KOPT-K1 (cell line): Measurements from ENCODE around the gene EPS8L1.
"Not testable (repeated sequence)": the region's sequence is repeated elsewhere in the genome, so short reads cannot be mapped to it uniquely, and the experiment has no call there.

Source experiments
- H3K27ac ChIP-seq: fragments of 200-600 bp; sonication (generic); 2 replicates; pipeline ENCODE4 v1.5.1; 2016; ENCODE audit warnings: antibody characterized with exemption, mild to moderate bottlenecking, low read depth, low read length; ENCODE audit not compliant: poor library complexity, severe bottlenecking
- H3K36me3 ChIP-seq: fragments of 200-600 bp; sonication (generic); 2 replicates; pipeline ENCODE4 v1.5.1; 2017; ENCODE audit warnings: antibody characterized with exemption, mild to moderate bottlenecking, low read length, moderate library complexity; ENCODE audit not compliant: insufficient read depth
- H3K9me3 ChIP-seq: fragments of 200-600 bp; sonication (generic); 2 replicates; pipeline ENCODE4 v1.5.1; 2017; ENCODE audit warnings: antibody characterized with exemption, low read length, mild to moderate bottlenecking; ENCODE audit not compliant: insufficient read depth, poor library complexity, severe bottlenecking

The EPS8L1 gene

DNA sequence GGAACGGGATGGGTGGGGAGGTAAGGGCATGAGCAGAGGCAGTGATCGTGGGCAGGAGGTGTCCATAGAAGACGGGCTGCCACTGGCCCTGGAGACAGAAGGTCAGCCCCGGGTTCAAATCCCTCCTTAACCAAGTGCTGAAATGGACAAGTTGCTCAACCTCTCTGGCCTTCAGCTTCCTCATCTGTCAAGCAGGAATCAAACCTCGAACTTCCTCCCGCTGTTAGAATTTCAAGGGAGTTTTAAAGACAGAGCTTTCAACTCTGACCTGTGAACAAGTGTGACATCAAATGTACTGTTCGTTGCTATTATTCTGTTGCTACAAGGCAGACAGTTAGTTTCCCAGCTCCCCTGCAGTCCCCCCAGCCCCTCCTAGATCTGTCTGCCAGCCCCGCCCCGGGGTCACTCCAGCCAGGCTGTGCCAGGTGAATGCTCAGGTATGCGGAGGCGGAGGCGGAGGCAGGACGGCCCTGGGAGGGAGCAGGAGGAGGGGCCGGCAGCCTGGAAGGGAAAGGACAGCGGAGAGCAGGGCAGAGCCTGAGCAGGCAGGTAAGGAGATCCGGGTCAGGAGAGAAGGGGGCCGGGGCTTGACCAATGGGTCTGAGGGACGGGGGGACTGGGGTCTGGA, at the start of gene EPS8L1:
Gene EPS8L1, plus strand, starts transcription at position 499 of the 628 bp plus-strand sequence. CDS start 576 bp downstream, outside the sequence.
- Histone ChIP-seq H3K27ac (no peak within 1 kb of the TSS), H3K36me3 (no peaks in the 10 kb centered on the region), H3K9me3 (no peaks in the 10 kb centered on the region)

GRCh38 chr19:55027140-55027471, 48.6 kb upstream of the EPS8L1 start:
- not testable (repeated sequence) for H3K36me3 ChIP-seq
- peaks cover 16% of the 10 kb centered on the region for H3K9me3 ChIP-seq

DNA sequence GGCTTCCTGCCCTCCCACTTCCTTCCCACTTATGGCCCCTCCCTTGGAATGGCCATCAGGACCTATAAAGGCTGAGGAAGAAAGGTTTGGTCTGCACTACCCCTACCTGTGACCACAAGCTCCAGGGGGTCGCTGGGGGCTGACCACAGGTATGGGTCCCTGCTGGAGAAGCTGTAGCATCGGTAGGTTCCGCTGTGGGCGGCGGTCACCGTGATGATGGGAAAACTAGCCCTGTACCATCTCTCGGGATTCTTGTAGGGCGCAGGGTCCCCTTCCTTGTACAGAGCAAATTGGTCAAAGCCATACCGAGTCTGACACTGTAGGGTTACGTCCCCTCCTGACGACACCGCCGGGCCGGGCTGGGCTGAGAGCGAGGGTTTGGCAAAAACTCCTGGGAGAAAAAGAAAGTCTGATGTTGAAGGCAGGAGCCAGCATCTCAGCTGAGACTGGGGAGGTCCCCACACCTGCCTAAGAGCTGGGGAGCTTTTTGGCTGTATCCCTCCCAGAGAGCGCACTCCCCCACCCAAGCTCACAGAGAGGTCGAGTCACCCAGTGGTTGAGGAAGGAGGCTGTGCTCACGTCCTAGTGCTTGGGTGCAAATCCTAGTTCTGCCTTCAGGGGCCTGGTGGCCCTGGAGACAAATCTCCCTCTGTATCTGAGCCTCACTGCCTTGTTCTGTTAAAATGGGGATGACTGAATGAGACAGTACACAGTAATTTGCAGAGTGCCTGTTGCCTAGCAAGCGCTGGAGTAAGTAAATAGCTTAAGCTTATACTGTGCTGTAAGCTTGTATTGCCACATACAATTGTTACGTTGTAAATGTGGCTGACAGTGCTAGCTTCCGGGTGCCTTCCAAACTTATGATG, 48.0 kb upstream of the EPS8L1 start:
- Histone ChIP-seq H3K27ac (no peak overlapping the region), H3K36me3 (no peaks in the 10 kb centered on the region)

More at GRCh38 chr19:55027140-55027471, 48.6 kb upstream of the EPS8L1 start:
- not testable (repeated sequence) for H3K27ac ChIP-seq

DNA sequence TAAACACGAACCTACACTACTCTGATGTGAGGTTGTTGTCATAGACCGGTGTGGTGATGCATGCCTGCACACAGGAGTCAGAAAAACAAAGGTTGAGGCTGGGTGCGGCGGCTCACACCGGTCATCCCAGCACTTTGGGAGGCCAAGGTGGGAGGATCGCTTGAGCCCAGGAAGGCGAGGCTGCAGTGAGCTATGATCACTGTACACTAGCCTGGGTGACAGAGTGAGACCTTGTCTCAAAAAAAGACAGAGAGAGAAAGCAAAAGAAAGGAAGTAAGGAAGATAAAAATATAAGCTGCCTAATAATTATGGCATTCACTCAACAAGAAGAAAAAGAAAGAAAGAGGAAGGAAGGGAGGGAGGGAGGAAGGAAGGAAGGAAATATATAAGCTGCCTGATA, 46.9 kb upstream of the EPS8L1 start:
- Histone ChIP-seq H3K9me3 (peaks cover 7% of the 10 kb centered on the region), H3K27ac (no peak overlapping the region), H3K36me3 (no peaks in the 10 kb centered on the region)

More for the DNA sequence above, 48.0 kb upstream of the EPS8L1 start:
- peaks cover 15% of the 10 kb centered on the region for H3K9me3 ChIP-seq

DNA sequence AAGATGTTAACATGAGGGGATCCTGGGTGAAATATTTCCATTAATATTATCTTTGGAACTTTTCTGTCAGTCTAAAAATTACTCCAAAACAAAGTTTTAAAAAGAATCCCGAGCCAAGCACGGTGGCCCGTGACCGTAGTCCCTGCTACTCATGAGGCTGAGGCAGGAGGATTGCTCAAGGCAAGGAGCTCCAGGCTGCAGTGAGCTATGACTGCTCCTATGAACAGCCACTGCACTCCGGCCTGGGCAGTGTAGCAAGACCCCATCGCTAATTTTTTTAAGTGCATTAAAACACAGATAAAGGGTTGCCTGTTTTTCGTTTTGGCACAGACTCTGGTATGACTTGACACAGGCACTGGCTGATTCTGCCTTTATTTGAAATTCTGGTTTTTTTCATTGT, 44.5 kb upstream of the EPS8L1 start:
- Histone ChIP-seq H3K27ac (no peak overlapping the region), H3K9me3 (peaks cover 3% of the 10 kb centered on the region), H3K36me3 (no peaks in the 10 kb centered on the region)

DNA sequence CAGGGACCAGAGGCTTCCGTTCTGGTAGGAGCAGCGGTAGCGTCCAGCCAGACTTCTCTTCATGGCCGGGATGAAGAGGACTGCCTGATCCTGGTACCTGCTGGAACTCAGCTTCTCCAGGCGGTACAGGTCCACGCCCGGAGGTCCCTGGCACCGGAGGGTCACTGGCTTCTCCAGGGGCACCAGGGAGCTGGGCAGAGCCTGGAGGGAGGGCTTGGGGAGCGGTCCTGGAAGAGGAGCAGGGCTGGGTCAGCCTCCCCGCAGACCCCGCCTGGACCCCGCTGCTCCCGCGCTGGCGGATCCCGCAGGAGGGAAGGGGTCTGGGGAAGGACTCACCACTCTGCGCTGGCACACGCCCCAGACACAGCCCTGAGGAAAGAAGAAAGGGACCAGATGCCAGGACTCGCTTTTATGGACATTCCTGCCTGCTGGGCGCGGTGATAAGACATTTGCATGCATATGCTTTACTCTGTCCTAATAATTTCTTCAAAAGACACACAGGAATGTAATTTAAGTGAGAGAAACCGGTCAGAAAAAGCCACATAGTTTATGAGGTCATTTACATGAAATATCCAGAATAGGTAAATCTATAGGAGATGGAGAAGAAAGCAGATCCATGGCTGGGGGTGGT, 43.4 kb upstream of the EPS8L1 start:
- Histone ChIP-seq H3K36me3 (no peaks in the 10 kb centered on the region), H3K9me3 (no peaks in the 10 kb centered on the region), H3K27ac (no peak overlapping the region)

GRCh38 chr19:55032976-55033643, 42.6 kb upstream of the EPS8L1 start:
- not testable (repeated sequence) for H3K27ac ChIP-seq, H3K9me3 ChIP-seq, H3K36me3 ChIP-seq

DNA sequence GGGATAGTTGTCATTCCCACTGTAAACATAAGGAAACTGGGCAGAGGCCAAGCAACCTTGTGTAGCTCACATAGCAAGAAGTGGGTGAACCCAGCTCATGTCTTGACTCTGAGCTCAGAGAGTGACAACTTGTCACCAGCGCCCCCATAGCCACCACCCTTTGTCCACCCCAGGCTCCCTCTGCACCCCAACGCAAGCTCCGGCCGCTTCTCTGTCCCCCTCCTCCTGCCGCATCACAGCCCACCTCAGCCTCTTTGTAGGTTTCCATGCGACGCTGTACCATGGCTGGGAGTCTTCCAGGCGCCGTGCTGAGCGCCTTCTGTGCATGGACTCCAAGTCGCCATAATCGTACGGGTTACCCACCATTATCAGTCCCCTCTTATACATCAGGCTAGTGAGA, 40.9 kb upstream of the EPS8L1 start:
- H3K9me3 ChIP-seq, result no peaks in the 10 kb centered on the region
- no peaks in the 10 kb centered on the region for H3K36me3 ChIP-seq
- H3K27ac ChIP-seq, result no peak overlapping the region

- Histone ChIP-seq H3K36me3 (peaks cover under 1% of the 10 kb centered on the region; the same call in 1 of the 2 replicates), H3K27ac (no peak overlapping the region), H3K9me3 (no peaks in the 10 kb centered on the region)
Measured at GRCh38 chr19:55036058-55036457, 39.6 kb upstream of the EPS8L1 start.

GRCh38 chr19:55037603-55038002, 38.1 kb upstream of the EPS8L1 start:
- H3K27ac ChIP-seq, H3K9me3 ChIP-seq, H3K36me3 ChIP-seq: not testable (repeated sequence)

DNA sequence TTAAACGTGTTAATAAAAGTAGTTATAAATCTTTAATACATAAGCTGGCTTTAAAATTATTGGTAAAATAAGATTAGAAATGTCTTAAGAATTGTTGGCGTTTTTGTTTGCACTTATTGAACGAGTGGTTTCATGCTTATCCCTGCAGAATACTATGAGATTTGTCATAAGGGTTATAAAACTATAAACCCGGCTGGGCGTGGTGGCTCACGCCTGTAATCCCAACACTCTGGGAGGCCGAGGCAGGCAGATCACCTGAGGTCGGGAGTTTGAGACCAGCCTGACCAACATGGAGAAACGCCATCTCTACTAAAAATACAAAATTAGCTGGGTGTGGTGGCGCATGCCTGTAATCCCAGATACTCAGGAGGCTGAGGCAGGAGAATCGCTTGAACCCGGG, 35.0 kb upstream of the EPS8L1 start:
- not testable (repeated sequence) for H3K27ac ChIP-seq, H3K9me3 ChIP-seq
- H3K36me3 ChIP-seq, result peaks cover 31% of the 10 kb centered on the region

GRCh38 chr19:55041244-55041626, 34.4 kb upstream of the EPS8L1 start:
- Histone ChIP-seq H3K36me3 (peaks cover 35% of the 10 kb centered on the region), H3K27ac (no peak overlapping the region), H3K9me3 (no peaks in the 10 kb centered on the region)

DNA sequence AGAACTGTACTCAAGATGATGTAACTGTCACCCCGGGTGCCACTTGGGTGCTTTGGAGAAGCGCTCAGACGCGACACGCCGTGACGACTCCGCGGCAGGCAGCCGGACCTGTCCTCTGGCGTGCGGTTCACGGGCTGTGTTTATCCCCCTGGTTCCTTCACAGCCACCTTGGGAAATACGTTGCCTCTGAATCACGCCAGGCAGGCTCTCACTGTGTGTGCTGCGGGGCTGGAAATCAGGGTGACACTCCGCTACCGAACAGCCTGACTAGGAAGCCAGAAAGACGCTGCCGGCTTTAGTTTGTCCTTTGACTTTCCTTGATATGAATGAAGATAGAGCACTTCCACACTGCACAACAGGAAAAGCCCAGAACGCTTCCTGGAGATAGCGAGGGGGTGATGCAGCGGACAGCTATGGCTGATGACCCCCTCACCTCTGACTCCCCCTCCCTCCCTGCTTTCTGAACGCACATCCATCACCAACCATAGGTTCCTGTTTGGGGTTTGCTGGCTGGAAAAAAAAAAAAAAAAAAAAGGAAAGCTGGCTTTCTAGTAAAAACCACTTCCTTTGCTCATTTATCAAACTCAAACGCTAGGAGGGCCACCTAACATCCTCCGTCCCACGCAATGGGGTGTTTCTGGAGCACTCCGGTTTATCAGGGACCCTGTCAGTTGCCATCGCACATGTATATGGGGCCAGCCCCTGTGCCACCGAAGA, 33.9 kb upstream of the EPS8L1 start:
- H3K36me3 ChIP-seq, result peaks cover 40% of the 10 kb centered on the region
- no peaks in the 10 kb centered on the region for H3K9me3 ChIP-seq
- H3K27ac ChIP-seq, result peak overlapping the region; percentile 28

GRCh38 chr19:55042344-55042678, 33.4 kb upstream of the EPS8L1 start:
- H3K27ac ChIP-seq, result peak overlapping the region; percentile 28
- H3K9me3 ChIP-seq, result no peaks in the 10 kb centered on the region
- H3K36me3 ChIP-seq, result peaks cover 45% of the 10 kb centered on the region

- H3K27ac ChIP-seq, result peak overlapping the region; percentile 28
- no peaks in the 10 kb centered on the region for H3K9me3 ChIP-seq
- peaks cover 49% of the 10 kb centered on the region for H3K36me3 ChIP-seq
Measured at GRCh38 chr19:55042688-55043087, 33.0 kb upstream of the EPS8L1 start.
